ENCODE results near the gene SPA17. TPM values are rescaled to one million over a fixed set of nuclear protein-coding genes. Genes with fewer than 3 reads are reported as not detected.

Gene SPA17
- 9.9 and 14.4 TPM in 2 replicates for total RNA-seq (2012; rRNA removed)
- polyA plus RNA-seq (2012; rRNA removed): 10.6 and 11.5 TPM in 2 replicates
- 0.75 and 1.3 TPM in 2 replicates for polyA plus RNA-seq (2012; cell fraction: cytosol; rRNA removed)
- 0.21 and 3.8 TPM in 2 replicates for polyA plus RNA-seq (2012; cell fraction: nucleus; rRNA removed; ENCODE audit: low replicate concordance)
- Bru-seq, nascent RNA: percentile 40 among the genes with signal in this experiment
- BruChase-seq, experiment 1, labeled RNA remaining after a 6-hour chase: percentile 41 among the genes with signal in this experiment
- percentile 35 among the genes with signal in this experiment for BruChase-seq, experiment 2, labeled RNA remaining after a 2-hour chase
- long read RNA-seq, partial matches to known transcripts: 0 of 5 reads
- long read RNA-seq, other reads (novel, unspliced or antisense): 1 of 5 reads

DNA sequence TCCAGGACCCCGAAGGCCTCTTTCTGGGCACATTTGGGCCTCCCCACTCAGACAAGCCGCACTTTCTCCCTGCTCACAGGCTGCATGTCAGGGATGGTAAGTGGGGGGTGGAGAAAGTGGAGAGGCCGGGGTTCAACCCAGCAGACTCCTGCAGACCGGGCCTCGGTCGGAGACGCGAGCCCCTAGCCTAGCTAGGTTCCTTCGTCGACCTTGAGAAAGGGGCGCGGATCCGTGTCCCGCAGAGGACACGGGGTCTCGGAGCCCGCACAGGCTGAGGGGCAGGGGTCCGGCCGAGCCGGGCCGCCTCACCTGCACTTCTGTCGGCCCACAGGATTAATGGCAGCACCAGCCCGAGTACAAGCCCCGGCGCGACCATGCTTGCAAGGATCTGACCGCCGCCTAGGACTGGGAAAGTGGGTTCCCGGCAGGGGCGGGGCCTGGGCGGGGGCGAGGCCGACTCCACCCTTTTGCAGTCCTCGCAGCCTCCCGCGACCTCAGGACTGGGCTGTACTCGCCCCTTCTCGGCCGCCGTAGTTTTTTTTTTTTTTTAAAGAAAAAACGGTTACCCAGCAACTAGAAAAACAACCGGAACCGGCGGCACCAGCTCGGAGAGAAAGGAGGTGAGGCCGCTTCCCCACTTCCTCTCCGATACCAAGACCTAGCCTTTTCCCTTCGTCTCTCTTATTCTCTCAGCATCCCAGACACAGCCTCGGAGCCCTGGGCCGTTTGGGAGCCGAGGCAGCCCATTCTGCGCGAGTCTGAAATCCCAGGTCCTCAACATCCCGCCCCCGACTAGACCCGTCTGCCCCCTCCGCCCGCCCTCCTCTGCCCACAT lies at the start of gene SPA17, which contains the start of gene SIAE:
SPA17 (plus strand) TSS at position 572 of the 835 bp plus-strand sequence. CDS start 1,361 bp downstream, outside the sequence.
SIAE (minus strand) TSS at position 407 of the 835 bp plus-strand sequence; CDS start at position 376, 31 bp downstream.
- Histone ChIP-seq H3K4me3 (ENCODE audit: insufficient read depth, low read depth, low read length) (peak within 1 kb of the TSS; percentile 90), H4K8ac (ENCODE audit: low read depth in 2 of 2, low read length in 2 of 2) (peak within 1 kb of the TSS; percentile 46 to 94), H2BK5ac (ENCODE audit: low read depth, low read length, poor library complexity, severe bottlenecking) (peak within 1 kb of the TSS; percentile 54), H4K91ac (ENCODE audit: insufficient read depth, low read depth, low read length) (peak within 1 kb of the TSS; percentile 84), H2AFZ (replicated peaks; ENCODE audit: low read length, poor library complexity) (peak within 1 kb of the TSS; percentile 98), H3K18ac (ENCODE audit: low read depth, low read length) (peak within 1 kb of the TSS; percentile 72), H2AK5ac (ENCODE audit: low read depth, low read length) (peak within 1 kb of the TSS; percentile 83), H2BK120ac (ENCODE audit: low read depth, low read length) (peak within 1 kb of the TSS; percentile 92), H2BK20ac (ENCODE audit: low read depth, low read length) (peak within 1 kb of the TSS; percentile 67), H3K9ac (ENCODE audit: low read depth, low read length) (peak within 1 kb of the TSS; percentile 85), H3K27ac (ENCODE audit: insufficient read depth, low read length) (peak within 1 kb of the TSS; percentile 77), H2BK15ac (ENCODE audit: low read depth, low read length) (peak within 1 kb of the TSS; percentile 53; the same call in 2 of the 3 replicates), H3K23ac (ENCODE audit: low read depth, low read length) (peak within 1 kb of the TSS; percentile 77), H2AK9ac (replicated peaks; ENCODE audit: low read depth, low read length, poor library complexity) (peak within 1 kb of the TSS; percentile 87), H3K4me2 (ENCODE audit: low read depth, low read length) (peak within 1 kb of the TSS; percentile 89), H3K9me3 (ENCODE audit: control insufficient read depth, insufficient read depth, low read length) (no peaks in the 10 kb centered on the region), H3K9me1 (ENCODE audit: insufficient read depth, low read length) (peaks cover 4% of the 10 kb centered on the region; the same call in 1 of the 2 replicates), H3K14ac (replicated peaks; ENCODE audit: low read depth, low read length) (peak within 1 kb of the TSS; percentile 98), H3K4ac (ENCODE audit: low read depth, low read length) (peak within 1 kb of the TSS; percentile 87), H3K79me1 (ENCODE audit: low read depth in 1 of 2, low read length in 2 of 2) (peaks cover 10 to 20% of the 10 kb centered on the region in 2 experiments; a peak in 3 of 4 replicates), H4K20me1 (ENCODE audit: insufficient read depth, low read length) (no peaks in the 10 kb centered on the region), H3K56ac (ENCODE audit: extremely low read depth, insufficient read depth, low read length) (peak within 1 kb of the TSS; percentile 81), H3K27me3 (ENCODE audit: control insufficient read depth, insufficient read depth, low read length) (no peaks in the 10 kb centered on the region), H3K36me3 (ENCODE audit: control insufficient read depth, insufficient read depth, low read length) (no peaks in the 10 kb centered on the region), H4K5ac (ENCODE audit: low read depth, low read length) (peak within 1 kb of the TSS; percentile 31), H3K4me1 (ENCODE audit: control insufficient read depth, insufficient read depth, low read length) (peaks cover 9% of the 10 kb centered on the region)
- intact Hi-C loops (cut with micrococcal nuclease) (loop anchor here (1.0 to 10.0 kb wide), 4 partner anchors 71 to 164 kb away; partner anchors contain the start of gene MSANTD2), dilution Hi-C loops (cut with HindIII; ENCODE audit: low sequenced_read_pairs, unreplicated experiment) (no loop called here), in situ Hi-C loops (cut with MboI; ENCODE audit: low sequenced_read_pairs) (loop anchor here (5.0 to 25.0 kb wide), 2 partner anchors 89 to 739 kb away; partner anchors contain the start of gene ESAM)
- ATAC-seq (ENCODE audit: low read depth) (peak; percentile 97), DNase-seq (peak; percentile 95)
- POLR2A ChIA-PET (ENCODE audit: unreplicated experiment): interaction anchor here (0.6 kb wide), 3 partner anchors 64 to 876 kb away, joined by 3 to 6 read pairs (median 3); no protein-coding TSS in a partner anchor
- WGBS, 2 experiments (ENCODE audit: extremely low coverage in 2 of 2, insufficient read length in 1 of 2): 0% methylated on average over 12 of the region's 58 CpGs; no CpG with 5 or more reads in 1 of the 2 experiments
- CTCF ChIA-PET: interaction anchor here (1.4 kb wide), 1 partner anchor 163 kb away, joined by 3 read pairs; no protein-coding TSS in a partner anchor
- no TSS peak for BruUV-seq (replicated peaks)
- TF ChIP-seq BHLHE40 (IDR thresholded peaks at IDR 0.05; ENCODE audit: low read depth, low read length) (no peak), CTCF (conservative IDR thresholded peaks at IDR 0.05; ENCODE audit: low read depth, low read length) (no peak), CHD1 (IDR thresholded peaks at IDR 0.05; ENCODE audit: low read depth, low read length) (no peak), FOS (IDR thresholded peaks at IDR 0.05; ENCODE audit: low read depth, low read length) (no peak), RCOR1 (IDR thresholded peaks at IDR 0.05; ENCODE audit: insufficient replicate concordance, low read length) (no peak), MAZ (IDR thresholded peaks at IDR 0.05; ENCODE audit: borderline replicate concordance, low read depth, low read length) (peak; percentile 41; the same call in 1 of the 2 replicates), RAD21 (IDR thresholded peaks at IDR 0.05; ENCODE audit: low read length) (no peak), CEBPB (IDR thresholded peaks at IDR 0.05; ENCODE audit: low read depth, low read length) (no peak), NFE2L2 (IDR thresholded peaks at IDR 0.05; ENCODE audit: low read depth, low read length) (no peak), MAFK (IDR thresholded peaks at IDR 0.05; ENCODE audit: low read depth, low read length) (no peak), POLR2A (IDR thresholded peaks at IDR 0.05; ENCODE audit: low read depth, low read length) (peak; percentile 80), MXI1 (IDR thresholded peaks at IDR 0.05; ENCODE audit: borderline replicate concordance, low read depth, low read length) (no peak; the same call in 1 of the 2 replicates)
- TF ChIP-seq, protein P1, sequence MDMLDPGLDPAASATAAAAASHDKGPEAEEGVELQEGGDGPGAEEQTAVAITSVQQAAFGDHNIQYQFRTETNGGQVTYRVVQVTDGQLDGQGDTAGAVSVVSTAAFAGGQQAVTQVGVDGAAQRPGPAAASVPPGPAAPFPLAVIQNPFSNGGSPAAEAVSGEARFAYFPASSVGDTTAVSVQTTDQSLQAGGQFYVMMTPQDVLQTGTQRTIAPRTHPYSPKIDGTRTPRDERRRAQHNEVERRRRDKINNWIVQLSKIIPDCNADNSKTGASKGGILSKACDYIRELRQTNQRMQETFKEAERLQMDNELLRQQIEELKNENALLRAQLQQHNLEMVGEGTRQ (IDR thresholded peaks at IDR 0.05; ENCODE audit: low read depth, low read length): no peak
